CD4-positive, alpha-beta T cell treated with Interleukin-4 for 1 hour (primary cell): ENCODE results near the gene LRRTM4.

Experiments used
- DNase-seq, 2 donors: peaks; one replicate each; pipeline ENCODE4 v3.0.0-alpha.2; 2020 to 2022

Gene LRRTM4

GRCh38 chr2:77521931-77522470 lies at the start of gene LRRTM4:
Gene LRRTM4, minus strand, starts transcription at chr2:77522376.
- DNase-seq = no peak

GRCh38 chr2:77571545-77571944 lies 49.4 kb upstream of the LRRTM4 start:
- no peak for DNase-seq

- no peak for DNase-seq
Observed at GRCh38 chr2:77567723-77568122, 45.5 kb upstream of the LRRTM4 start.

GRCh38 chr2:77566582-77566981 lies 44.4 kb upstream of the LRRTM4 start:
- no peak for DNase-seq

- DNase-seq = no peak
Observed at GRCh38 chr2:77566131-77566530, 44.0 kb upstream of the LRRTM4 start.

- no peak for DNase-seq
Observed at GRCh38 chr2:77552956-77553355, 30.8 kb upstream of the LRRTM4 start.

- no peak for DNase-seq
Observed at GRCh38 chr2:77538031-77538430, 15.9 kb upstream of the LRRTM4 start.

- DNase-seq = no peak
Observed at GRCh38 chr2:77522888-77523287, 712 bp upstream of the LRRTM4 start.

GRCh38 chr2:77521548-77521891 lies 656 bp downstream of the LRRTM4 start:
- no peak for DNase-seq

GRCh38 chr2:77520641-77521547 lies 1.3 kb downstream of the LRRTM4 start:
- DNase-seq = no peak

GRCh38 chr2:77519888-77520506 lies 2.2 kb downstream of the LRRTM4 start:
- DNase-seq = no peak

GRCh38 chr2:77519164-77519887 lies 2.9 kb downstream of the LRRTM4 start:
- no peak for DNase-seq

- DNase-seq = no peak
Observed at GRCh38 chr2:77518311-77518710, 3.9 kb downstream of the LRRTM4 start.

GRCh38 chr2:77513191-77513590 lies 9.0 kb downstream of the LRRTM4 start:
- no peak for DNase-seq

GRCh38 chr2:77512507-77512906 lies 9.7 kb downstream of the LRRTM4 start:
- DNase-seq = no peak

- no peak for DNase-seq
Observed at GRCh38 chr2:77508511-77508910, 13.7 kb downstream of the LRRTM4 start.

GRCh38 chr2:77507657-77508056 lies 14.5 kb downstream of the LRRTM4 start:
- no peak for DNase-seq

- no peak for DNase-seq
Observed at GRCh38 chr2:77488141-77488540, 34.0 kb downstream of the LRRTM4 start.

- no peak for DNase-seq
Observed at GRCh38 chr2:77487074-77487803, 34.9 kb downstream of the LRRTM4 start.

GRCh38 chr2:77484026-77484425 lies 38.1 kb downstream of the LRRTM4 start:
- DNase-seq = no peak

- no peak for DNase-seq
Observed at GRCh38 chr2:77479895-77480294, 42.3 kb downstream of the LRRTM4 start.

GRCh38 chr2:77479395-77479794 lies 42.8 kb downstream of the LRRTM4 start:
- DNase-seq = no peak

- no peak for DNase-seq
Observed at GRCh38 chr2:77470096-77470495, 52.1 kb downstream of the LRRTM4 start.
